DMS 273 (cell line): ENCODE data around the gene NTF3.
A peak's percentile ranks its signal among the peaks of the same experiment; 100 is the strongest.

Experiments used
- DNase-seq: peaks from one replicate; lab custom pipeline; 2025; ENCODE audit not compliant: unreplicated experiment; lab: John Stamatoyannopoulos, UW

The NTF3 gene

DNA sequence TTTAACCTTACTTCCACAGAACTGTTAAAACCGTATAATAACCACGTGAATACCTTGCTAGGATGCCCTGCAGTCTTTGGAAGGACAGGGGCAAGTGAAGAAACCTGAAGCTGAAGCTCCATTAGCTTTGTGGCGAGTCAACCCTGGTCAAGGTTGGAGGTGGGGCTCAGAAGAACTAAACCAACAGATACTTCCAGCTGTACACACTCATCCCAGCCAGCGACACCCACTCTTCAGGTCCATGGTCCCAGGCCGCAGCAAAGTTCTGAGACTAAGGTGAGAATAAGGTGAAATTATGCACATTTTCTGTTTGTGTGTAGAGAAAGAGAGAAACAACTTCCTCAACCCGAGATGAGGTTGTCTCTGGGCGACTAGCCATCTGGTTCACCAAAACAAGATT is 77.6 kb downstream of the NTF3 start:
- DNase-seq = no peak

DNA sequence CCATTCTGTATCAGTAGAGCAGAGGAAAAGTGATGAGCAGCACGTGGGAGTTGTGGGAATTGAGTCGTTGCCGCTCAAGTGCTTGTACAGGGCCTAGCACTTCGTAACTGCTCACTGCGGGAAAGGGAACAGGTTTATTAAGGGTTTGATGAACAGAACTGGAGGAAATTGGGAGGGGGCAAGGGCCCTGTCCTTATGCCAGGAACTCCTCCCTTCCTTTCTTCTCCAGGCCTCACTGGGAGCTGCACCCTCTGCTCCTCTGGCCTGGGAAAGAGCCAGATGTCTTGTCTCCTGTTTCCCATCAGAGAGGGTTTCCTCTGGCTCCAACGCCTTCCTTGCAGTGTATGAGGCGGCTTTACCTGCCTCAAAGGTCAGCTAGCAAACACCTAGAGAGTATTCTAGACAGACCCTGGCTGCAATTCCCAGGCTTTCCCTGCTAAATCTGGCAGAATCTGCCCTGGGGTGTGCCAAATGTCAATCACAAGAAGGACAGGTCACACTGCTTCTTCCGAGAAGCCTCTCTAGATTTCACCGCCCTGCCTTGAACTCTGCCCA is 78.4 kb downstream of the NTF3 start:
- DNase-seq = no peak

DNA sequence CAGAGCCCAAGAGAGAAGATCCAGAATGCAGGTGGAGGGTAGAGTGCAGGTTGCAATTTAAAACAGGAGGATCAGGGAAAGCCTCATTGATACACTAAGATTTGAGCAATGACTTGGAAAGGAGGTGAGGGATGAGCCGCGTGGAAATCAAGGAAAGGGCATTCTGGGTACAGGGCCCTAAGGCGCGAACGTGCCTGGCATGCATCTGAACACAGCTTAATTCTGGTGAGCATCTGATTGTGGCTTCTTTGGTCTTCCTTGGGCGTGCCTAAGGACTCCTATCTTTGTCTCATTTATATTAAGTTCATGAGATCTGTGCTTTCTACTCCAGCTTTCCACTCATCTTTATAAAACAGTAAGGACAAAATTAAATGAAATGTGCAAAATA is 79.3 kb downstream of the NTF3 start:
- DNase-seq = no peak

DNA sequence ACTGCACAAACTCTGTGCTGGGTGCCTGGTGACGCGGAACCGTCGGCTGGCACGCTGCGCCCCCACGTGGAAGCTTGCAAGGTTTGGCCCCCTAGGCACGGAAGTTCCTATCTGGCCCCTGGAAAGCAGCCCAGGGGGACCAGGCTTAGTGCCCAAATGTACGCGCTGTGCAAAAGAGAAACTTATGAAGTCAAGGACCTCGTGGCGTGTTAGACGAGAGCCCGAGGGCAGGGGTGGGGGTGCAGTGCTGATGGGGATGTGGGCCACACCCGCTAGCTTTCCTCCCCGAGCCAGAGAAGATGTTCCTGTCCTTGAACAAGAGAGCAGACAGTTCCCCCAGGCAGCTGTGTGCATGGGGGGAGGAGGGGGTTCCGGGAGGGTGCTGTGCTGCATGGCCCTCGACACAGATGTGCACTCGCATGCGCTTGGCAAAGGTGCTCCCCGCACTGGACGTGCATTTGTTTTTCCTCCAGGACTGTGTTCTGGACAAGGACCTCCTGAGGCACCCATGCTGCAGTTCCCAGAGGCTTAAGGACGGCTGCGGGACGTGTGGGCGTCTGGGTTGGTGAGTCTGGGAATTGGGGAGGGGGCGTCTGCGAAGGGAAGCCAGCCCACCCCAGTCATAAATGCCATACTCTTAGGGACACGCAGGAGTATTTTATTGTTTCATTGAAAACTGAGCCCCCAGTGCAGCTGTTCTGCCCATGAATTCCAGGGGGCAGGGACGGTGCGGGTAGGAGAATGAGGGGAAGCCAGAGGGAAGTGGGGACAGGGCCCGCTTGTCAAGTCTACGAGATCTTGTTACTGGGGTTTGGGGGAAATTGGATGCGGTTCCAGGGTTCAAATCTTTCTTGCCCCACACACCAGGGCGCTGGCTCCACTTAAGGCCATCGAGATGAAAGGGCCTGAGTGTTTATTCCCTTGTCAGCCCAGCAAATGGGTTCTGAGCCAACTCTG is 80.0 kb downstream of the NTF3 start:
- peak; percentile 23 for DNase-seq

DNA sequence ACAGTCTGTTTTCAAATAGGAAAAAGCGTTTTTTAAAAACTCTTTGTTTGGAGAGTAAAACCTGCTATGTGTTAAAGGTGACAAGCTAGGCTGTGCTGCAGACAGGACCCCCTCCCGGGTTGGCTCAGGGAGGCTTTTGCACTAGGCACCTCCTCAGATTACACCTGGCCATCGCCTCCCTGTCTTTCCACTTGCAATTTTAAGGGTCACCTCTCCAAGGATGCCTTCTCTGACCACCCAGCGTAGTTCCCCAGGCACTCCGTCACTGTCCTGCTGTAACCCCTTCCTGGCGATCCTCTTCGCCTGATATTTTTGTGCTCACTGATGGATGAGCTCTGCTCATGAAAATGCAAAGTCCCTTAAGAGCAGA is 80.7 kb downstream of the NTF3 start:
- DNase-seq = no peak

DNA sequence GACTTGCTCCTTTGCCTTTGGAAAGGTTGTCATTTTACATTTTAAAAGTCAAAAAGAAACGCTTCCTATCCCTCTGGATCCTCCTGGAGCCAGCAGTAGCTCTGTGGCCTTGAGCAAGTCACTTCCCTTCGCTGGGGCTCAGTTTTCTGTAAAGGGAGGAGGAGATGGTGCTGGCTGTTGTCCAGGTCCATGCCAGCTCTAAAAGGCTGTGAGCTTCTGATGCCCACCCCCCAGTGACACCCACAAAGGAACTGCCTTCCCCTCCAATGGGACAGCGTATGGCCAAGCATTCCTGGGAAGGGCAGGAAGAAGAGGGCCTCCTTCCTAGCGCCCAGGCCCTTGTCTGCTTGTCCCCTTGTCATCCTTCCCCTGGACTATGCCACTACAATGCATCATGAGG is 81.5 kb downstream of the NTF3 start:
- DNase-seq = no peak

DNA sequence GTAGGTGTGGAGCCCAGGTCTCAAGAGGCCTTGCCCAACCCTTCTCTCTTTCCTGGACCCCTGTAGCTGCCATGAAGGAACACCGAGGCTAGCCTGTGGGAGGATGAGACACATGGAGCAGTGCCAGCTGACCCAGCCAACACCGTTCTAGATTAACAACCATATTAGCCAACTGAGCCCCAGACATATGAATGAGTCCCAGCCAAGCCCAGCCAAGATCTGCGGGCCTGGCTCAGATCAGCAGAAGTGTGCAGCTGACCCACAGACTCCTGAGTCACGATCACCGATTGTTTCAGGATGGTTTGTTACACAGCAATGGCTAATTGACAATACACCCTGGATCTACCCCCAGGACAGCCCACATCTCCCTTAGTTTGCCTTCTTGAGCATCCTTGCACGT is 82.1 kb downstream of the NTF3 start:
- DNase-seq = no peak

DNA sequence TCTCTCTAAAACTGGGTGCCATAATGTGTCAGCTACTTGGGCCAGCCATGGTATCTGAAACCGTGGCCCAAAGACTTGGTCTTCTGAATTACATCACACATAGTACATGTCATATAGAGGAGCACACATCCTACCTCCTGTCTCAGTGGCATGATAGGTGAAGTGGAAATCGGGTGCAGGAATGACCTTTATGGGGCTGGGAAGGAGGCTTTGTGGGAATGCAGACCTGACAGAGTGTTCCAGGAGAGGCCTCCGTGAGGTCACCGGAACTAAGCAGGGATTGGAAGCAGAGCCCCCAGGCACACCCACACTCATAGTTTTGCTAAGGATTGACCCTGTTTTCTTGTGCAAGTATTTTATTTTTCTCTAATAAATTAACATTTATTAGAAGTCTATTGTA is 82.6 kb downstream of the NTF3 start:
- DNase-seq = no peak

DNA sequence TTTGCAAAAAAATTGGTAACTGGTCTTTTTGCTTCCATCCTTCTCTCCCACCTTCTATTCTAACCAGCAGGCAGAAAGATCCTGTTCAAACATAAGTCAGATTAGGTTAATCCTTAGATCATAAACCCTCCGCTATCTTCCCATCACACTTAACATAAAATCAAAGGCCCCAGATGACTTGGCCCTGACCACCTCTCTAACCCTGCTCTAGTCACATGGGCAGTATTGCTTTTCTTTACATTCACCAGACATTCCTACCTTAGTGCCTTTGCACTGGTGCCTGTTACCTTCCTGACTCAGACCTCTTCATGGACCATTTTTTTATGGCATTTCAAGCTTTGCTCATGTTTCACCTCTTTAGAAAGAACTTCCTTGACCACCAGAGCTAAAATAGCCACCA is 83.5 kb downstream of the NTF3 start:
- no peak for DNase-seq

DNA sequence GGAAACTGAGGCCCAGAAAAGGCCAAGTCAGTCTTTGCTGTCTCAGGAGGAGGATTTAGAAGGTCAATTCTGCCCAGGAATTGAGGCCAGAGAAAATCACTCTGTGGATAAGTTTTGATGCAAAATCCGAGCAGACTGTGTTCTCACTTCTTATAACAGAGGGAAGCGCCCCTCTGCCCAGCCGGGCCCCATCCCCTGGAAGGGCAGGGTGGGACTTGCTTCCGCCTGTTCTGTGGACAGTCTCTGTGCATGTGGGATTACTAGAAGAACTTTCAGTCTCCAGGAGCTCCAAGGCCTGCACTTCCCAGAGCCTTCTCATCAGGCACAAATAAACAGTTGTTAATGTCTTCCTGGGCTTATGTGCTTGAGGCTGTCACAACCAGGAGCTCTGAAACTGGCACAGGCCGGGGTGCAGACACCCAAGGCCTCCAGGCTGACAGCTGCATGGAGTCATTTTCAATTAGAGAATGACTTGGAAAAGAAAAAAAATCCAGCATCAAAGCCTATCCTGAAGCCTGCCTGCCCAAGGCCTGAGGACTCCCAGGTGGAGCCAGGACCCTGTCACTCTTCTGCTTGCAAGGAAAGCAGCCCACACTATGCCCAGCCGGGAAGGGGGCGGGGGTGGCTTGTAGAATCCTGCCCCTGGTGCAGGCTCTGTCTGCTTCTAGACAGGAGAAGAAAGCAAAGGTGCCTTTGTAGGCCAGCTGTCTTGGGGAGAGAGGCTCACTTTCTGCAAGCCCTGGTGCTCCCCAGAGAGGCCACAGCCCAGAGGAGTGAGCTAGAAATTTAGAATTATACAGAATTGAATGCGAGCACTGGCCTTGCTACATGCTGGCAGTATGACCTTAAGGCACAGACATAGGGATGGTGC is 84.7 kb downstream of the NTF3 start:
- DNase-seq = no peak

DNA sequence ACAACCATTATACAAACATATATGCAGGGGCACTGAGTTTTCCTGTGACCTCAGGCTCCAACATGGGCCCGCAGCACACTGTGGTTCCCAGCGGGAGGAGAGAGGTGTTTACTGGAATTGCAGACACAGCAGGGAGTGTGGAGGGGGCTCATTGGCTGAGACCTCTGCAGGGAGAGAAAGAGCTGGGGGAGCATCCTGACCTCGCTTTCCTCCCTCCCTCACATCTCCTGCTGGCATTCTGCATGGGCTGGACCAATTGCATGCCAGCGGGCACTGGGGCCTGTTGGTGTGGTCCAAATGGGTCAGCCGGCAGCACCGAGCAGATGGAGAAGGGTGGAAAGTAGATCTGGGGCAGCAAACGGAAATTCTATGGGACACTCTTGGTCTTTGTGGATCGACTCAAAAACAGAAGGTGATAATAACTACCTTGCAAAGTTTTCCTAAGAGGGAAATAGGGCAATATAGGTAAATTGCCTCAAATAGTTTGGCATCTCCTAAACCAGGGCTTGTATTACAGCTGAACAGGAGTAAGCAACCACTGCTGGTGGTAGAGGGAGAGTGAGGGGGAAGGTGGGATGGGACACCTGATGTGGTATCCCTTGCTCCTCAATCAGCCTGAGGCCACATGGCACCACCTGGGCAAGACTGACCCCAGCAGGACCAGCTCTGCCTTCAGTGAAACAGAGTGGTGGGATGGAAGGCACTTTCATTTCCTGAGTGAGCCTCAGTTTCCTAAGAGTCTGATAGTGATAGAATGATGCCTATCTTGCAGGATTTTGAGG is 86.9 kb downstream of the NTF3 start:
- no peak for DNase-seq

DNA sequence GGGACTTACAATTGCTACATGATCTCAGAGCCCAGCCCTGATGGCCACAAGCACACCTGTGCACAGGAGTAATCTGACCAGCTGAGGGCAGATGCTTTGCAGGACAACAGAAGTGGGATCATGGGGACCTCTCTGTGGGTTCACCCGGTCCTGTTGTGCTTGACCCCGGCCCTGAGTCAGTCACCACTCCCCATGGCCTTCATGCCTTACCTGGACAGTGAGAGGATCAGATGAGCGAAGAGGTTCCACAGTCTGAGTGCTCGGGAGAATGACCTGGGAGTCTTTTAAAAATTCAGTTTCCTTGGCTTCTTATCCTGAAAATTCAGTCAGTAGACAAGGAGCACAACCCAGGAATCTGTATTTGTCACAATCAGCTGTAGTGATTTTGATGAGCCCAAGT is 88.1 kb downstream of the NTF3 start:
- no peak for DNase-seq

DNA sequence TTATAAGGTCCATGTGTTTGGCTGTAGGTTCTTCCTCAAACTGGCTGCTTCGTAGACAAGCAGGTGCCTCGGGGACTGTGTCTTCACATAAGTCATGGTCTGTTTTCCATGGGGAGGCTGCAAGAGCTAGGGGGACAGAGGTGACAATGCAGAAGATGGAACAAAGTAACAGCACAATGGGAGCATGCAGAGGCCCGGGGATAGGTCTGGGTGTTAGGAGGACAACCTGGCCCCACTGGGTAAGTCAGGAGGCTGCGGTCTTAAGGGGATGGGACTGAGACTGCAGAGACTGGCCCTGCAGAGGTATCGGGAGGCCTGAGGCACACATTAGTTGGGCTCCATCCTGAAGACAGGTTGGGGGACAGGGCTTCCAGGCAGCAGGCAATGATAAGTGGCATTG is 88.9 kb downstream of the NTF3 start:
- DNase-seq = no peak

DNA sequence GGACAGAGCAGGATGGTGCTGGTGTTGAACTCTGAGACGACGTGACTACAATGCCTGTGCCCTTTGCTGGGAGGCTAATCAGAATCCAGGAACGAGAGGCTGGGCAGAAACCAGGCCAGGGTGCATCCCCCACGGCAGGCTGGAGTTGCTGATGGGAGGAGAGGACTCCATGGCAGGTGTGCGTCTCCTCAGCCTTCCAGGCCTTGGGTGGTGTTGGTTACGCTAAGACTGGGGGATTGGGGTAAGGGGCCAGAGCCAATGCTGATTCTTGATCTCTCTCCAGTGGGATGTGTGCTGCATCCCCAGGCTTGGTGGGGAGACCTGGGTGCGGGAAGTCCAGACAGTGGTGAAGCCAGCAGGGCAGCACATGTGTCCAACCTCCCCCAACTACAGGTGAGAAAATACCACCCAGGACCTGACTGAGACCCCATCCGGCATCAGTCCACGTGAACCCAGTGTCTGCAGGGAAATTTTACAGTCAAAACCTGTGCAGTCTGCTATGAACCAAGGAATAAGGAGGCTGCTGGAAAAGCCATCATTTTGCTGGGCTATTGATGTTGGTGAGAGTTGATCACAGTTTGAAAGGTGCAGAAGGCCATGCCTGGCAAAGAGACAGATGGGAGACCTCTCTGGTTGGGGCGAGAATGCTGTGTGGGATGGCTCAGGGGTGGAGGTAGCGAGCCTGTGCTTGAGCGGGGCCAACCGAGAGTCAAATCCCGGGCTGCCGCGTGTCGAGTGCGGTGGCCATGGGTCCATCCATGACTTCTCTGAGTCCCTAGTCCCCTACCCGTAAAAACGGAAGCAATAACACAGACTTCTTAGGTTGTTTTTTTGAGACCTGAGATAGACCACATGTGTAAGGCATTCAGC is 89.8 kb downstream of the NTF3 start:
- no peak for DNase-seq

DNA sequence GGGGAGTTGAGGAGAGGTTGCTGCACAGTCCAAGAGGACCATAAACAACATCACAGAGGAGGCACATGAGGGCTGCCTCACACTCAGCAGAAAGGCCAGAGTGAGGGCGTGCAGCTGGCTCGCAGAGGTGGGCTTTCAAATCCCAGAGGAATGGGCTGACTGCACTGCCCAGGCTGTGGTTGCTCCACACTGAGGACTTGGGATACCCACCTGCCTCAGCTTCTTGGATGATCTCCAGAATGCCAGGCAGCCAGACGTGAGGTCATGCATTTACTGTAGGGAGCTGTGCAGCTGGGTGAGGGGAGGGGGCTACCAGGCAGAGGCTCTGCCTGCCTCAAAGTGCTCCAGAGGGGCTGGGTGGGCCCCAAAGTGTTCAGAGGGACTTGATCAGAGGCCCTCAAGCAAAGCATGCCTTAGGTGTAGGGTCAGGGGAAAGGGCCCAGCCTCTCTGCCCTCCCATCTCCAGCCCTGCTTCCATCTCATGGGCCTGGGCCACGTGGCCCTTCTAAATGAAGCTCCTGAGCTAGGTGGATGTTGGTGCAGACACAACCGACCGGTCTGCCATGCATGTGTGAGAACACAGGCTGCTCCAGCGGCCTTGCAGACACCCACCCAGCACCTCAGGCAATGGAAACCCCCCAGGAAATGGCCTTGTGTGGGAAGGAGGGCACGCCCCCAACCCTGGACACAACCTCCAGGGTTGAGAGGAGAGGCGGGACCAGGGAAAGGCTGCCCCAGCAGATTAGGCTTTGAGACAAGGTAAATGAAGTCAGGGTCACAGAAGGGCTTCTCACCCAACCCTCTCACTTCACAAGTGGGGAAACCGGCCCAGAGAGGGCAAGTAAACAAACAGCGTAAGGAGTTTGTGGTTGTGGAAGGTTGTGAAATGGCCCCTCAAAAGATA is 90.8 kb downstream of the NTF3 start:
- DNase-seq = no peak

DNA sequence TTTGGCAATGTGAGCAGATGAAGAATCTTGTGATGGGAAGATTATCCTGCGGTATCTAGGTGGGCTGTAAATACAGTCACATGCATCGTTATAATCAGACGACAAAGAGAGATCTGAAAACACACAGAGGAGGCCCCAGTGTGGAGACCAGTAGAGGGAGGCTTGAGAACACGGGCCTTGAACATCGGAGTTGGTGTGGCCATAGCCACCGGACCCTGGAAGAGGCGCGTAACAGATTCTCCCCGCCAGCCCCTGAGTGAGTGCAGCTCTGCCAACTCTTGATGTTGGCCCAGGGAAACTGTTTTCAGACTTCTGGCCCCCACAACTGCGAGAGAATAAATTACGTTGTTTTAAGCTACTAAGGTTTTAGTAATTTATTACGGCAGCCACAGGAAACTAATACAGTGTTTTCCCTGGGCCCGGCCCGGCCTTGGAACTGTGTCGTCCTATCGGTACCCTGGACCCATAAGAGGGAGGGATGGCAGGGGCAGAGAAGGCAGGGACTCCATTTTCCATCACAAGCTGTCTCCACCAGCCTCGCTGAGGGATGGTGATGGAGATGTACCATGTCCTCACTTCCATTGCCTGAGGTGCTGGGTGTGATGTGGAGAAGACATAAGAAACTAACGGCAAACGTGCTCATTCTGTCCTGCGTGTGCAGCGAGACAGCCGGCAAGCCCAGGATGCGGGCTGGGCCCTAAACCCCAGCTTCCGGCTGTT is 91.6 kb downstream of the NTF3 start:
- no peak for DNase-seq

DNA sequence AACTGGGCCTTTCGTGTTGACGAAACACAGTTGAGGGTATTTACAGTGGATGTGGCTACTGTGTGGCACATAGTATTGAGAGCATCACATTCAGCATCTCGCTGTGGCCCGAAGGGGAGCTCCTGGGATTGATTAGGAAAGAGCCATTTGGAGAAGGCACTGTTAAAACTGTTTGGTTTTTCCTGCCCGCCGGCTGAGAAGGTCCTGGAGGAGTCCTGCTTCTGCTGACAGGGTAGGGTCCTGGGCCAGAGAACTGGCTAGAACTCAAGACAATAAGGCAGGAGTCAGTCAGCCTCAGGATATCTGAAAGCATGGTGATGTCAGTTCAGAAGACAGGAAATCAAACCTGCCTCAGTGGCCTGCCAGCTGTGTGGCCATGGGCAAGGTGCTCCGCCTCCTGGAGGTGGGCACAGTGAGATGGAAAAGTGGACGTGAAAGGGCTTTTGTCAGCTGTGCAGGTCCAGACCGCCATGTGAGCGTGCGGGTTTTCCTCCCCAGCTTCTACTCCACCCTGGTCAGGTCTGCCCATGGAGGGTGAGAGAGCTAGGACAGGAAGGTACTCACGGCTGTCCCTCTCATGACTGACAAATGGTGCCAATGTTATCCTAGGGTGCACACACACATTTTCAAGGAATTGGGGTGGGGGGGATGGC is 92.3 kb downstream of the NTF3 start:
- no peak for DNase-seq
